ENCODE results near the gene ANKLE2. TPM values are rescaled to one million over a fixed set of nuclear protein-coding genes. Genes with fewer than 3 reads are reported as not detected.
A peak's percentile ranks its signal among the peaks of the same experiment; 100 is the strongest.
"Not testable (repeated sequence)": the region's sequence is repeated elsewhere in the genome, so short reads cannot be mapped to it uniquely, and the experiment has no call there.

Gene ANKLE2
- 16.9 TPM for total RNA-seq

DNA sequence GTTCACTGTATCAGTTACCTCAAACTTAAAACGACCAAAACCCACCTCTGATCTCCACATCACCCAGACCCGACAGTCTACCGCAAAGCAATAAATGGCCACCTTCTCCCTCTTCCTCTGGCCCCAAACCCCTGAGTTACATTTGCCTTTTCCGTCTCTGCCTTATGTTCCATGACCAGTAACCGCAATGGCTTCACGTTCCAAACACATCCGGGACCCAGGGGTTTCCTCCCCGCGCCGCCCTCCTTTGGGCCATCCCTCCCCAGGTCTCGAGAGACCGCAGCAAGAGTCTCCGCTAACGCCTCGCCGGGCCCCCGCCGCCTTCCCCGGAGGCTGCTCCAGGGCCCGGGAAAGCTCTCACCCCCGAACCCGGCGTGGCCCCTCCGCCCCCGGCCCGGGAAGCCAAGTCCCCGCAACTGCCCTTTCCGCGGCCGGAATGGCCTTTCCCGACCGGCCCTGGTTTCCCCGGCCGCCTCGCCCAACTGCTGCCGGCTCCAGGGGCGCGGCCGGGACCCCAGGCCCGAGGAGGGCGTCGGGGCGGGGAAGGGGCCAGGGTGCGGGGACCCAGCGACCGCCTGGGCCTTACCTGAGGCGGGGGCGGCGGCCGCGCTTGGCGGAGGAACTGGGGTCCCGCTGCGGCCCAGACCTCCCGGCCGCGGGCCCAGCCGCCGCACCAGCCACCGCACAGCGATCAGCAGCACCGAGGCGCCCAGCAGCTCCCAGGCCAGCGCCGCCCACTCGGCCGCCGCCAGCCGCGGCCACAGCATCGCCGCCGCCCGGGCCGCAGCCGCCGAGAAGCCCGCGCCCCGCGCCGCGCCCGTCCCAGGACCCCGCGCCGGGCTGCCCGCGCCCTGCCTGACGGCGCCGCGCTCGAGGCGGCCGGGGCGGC, at the start of gene ANKLE2:
Gene ANKLE2, minus strand, starts transcription at position 801 of the 889 bp plus-strand sequence. Its CDS starts 34 bp downstream, at position 767.
- ATAC-seq (peak; percentile 54), DNase-seq (ENCODE audit: low spot score) (peak; percentile 60)

- not testable (repeated sequence) for DNase-seq (ENCODE audit: low spot score); ATAC-seq
Observed at GRCh38 chr12:132809391-132809790, 47.8 kb upstream of the ANKLE2 start.

GRCh38 chr12:132807295-132808092, 45.9 kb upstream of the ANKLE2 start:
- DNase-seq (ENCODE audit: low spot score) = no peak
- ATAC-seq = no peak

DNA sequence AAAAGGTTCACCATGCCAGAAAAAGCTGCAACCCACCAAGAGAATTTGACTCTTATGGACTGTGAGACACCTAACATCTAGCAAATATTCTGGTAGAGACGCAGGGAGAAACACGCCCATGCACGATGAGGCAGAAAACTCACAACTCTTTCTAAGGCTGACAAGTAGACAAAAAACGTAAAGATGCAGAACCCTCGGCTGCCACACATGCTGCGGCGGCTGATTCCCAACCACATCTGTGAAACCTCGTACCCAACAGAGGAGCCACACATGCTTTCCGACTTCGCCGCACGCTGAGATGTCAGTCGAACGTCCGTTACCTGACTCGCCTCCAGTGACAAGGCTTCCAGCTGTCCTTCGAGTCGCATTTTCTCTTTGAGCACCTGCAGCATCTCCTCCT, 45.2 kb upstream of the ANKLE2 start:
- ATAC-seq = no peak
- no peak for DNase-seq (ENCODE audit: low spot score)

- ATAC-seq (peak; percentile 32), DNase-seq (ENCODE audit: low spot score) (no peak)
Observed at GRCh38 chr12:132804426-132804861, 42.8 kb upstream of the ANKLE2 start.

GRCh38 chr12:132803888-132804287, 42.3 kb upstream of the ANKLE2 start:
- DNase-seq (ENCODE audit: low spot score) (no peak), ATAC-seq (no peak)

DNA sequence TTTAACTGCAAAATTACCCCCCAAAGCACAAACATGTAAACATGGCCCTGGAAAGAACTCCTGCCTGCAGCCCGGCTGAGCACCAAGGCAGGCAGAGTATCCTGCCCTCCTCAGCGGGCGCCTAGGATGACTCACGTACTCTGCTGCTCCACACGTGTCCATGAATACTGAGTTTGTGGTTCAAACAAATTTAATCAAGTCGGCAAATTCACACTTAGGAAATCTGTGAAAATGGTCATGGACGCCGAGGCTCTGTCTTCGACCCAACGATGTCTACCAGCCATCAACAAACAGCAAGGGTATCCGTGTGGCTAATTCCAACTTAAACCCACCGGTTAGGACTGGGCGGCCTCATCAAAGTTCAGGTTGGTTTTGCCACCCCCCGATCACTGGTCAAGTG, 41.5 kb upstream of the ANKLE2 start:
- ATAC-seq (no peak), DNase-seq (ENCODE audit: low spot score) (no peak)

- DNase-seq (ENCODE audit: low spot score) (no peak), ATAC-seq (no peak)
Observed at GRCh38 chr12:132801741-132802140, 40.1 kb upstream of the ANKLE2 start.

DNA sequence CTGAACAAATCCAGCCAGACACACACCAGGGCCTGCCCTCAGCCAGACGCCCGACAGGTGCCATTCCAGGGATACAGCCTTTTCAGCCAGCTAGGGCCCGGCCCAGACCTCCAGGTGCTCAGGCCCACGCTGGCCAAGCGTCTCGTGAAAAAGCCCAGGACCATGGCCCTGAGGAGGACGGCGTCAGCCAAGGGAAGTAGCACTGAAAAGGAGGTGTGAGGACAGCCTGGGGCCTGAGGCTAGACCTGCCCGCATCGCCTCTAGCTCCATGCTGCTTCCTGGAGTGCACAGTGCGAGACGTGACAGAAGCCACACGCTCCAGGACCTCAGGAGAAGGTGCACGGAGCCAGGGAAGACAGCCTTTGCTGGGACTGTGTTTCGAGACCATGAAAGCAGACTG, 37.2 kb upstream of the ANKLE2 start:
- ATAC-seq (peak; percentile 15), DNase-seq (ENCODE audit: low spot score) (no peak)

- DNase-seq (ENCODE audit: low spot score) (no peak), ATAC-seq (no peak)
Observed at GRCh38 chr12:132797820-132798570, 36.4 kb upstream of the ANKLE2 start.

- ATAC-seq (no peak), DNase-seq (ENCODE audit: low spot score) (no peak)
Observed at GRCh38 chr12:132795847-132796246, 34.2 kb upstream of the ANKLE2 start.

DNA sequence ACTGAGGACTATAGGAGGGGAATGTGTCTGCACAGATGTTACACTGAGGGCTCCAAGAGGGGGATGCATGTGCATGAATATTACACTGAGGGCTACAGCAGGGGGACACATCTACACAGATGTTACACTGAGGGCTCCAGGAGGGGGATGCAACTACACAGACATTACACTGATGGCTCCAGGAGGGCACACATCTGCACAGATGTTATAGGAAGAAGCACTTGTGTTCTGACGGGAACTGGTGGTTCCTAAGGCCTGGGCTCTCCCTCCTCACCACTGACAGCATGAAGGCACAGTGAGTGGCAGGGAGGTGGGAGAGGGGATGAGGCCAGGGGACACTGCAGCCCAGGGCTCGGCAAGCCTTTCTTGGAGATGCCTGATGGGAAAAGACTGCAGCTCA, 30.3 kb upstream of the ANKLE2 start:
- peak; percentile 19 for ATAC-seq
- not testable (repeated sequence) for DNase-seq (ENCODE audit: low spot score)

DNA sequence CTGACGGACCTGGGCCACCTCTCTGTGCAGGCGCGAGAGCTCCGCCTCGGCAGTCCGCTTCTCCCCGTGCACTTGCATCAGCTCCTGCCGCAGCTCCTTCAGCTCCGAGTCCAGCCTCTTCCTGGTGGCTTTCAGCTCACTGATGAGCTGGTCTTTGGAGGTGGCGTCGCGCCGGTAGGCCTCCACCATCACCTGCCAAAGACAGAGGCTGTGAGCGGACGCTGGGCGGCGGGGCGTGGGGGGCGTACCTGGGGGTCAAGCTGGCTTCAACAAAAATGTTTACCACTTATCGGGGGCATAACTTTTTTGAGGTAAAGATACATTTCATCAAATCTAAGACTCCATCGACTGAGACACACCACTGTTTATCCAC, 27.5 kb upstream of the ANKLE2 start:
- no peak for DNase-seq (ENCODE audit: low spot score)
- no peak for ATAC-seq

GRCh38 chr12:132788375-132789098, 26.9 kb upstream of the ANKLE2 start:
- no peak for DNase-seq (ENCODE audit: low spot score)
- ATAC-seq = no peak

- no peak for ATAC-seq
- no peak for DNase-seq (ENCODE audit: low spot score)
Observed at GRCh38 chr12:132787877-132788276, 26.2 kb upstream of the ANKLE2 start.

GRCh38 chr12:132786192-132786591, 24.6 kb upstream of the ANKLE2 start:
- DNase-seq (ENCODE audit: low spot score) (no peak), ATAC-seq (no peak)

DNA sequence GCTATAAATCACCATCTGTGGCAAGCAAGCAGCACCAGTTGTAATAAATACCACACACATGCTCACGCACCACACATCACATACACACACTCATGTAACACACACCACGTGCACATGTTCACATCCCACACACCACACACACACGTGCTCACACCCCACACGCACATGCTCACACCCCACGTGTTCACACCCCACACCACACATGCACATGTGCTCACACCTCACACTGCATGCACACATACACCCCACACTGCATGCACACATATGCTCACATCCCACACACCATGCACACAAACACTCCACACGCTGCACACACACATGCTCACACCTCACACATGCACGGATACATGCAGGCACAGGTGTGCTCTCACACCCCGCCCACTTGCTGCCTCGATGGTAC, 22.9 kb upstream of the ANKLE2 start:
- no peak for ATAC-seq
- DNase-seq (ENCODE audit: low spot score) = no peak

DNA sequence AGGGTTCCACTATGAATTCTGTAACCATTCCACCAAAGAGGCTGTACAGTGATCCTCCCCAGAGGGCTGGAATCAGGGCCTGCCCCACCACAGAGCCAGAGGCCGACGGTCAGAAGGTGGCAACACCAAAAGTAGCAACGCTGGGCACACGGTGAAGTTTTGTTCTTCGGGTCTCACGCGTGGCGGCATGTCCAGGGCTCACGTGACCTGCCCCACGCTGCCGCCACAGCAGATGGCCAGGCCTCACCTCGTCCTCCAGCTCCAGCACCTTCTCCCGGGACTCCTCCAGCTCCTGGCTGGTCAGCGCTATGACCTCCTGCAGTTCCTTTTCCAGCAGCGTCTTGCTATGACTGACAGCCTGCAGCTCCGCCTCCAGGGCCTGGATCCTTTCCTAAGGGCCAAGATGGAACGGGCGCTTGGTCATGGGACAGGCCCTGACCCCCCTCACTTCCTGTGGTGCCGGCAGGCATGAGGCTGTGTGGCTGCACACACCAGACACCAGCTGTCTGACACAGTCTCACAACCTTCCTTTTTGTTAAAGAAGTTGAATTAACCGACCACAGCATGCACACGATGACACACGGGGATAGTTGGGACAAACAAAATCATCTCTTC, 22.4 kb upstream of the ANKLE2 start:
- ATAC-seq (peak; percentile 36), DNase-seq (ENCODE audit: low spot score) (no peak)

- ATAC-seq = no peak
- no peak for DNase-seq (ENCODE audit: low spot score)
Observed at GRCh38 chr12:132781938-132782337, 20.3 kb upstream of the ANKLE2 start.

DNA sequence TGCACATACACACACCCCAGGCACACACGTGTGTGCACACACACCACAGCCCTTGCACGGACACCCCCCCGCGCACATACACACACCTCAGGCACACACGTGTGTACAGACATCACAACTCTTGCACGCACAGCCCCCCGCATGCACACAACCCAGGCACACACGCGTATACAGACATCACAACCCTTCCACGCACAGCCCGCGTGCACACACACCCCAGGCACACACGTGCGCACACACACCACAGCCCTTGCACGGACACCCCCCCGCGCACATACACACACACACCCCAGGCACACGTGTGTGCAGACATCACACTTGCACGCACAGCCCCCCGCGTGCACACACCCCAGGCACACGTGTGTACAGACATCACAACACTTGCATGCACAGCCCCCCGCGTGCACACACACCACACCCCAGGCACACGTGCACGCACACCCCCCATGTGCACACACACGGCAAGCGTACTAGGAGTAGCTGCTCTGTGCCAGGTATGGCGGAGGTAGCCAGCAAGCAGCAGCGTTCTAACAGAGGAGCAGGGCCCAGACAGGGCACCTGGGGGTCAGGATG, 18.2 kb upstream of the ANKLE2 start:
- ATAC-seq (no peak), DNase-seq (ENCODE audit: low spot score) (no peak)
